T-helper 17 cell (primary cell): ENCODE results near the gene TUBA3E. TPM values are rescaled to one million over a fixed set of nuclear protein-coding genes. Genes with fewer than 3 reads are reported as not detected.

Experiments used
- total RNA-seq, 4 donors: library from RNA in 2 of 4; stranded (reverse) in 2 of 4; gene quantifications; one replicate each; pipeline ENCODE4 v1.2.3 and lab custom pipeline; 2022 to 2026

TUBA3E gene
- total RNA-seq, 2 donors from 2014 or later = not detected

Other genes starting within 250 kb of the TUBA3E start
- gene RAB6C, start 218.8 kb downstream of the TUBA3E start, total RNA-seq = not detected
- not detected for gene POTEF, start 69.2 kb downstream of the TUBA3E start, total RNA-seq
- gene CCDC74B, start 53.3 kb downstream of the TUBA3E start, total RNA-seq = under 1 TPM; 0.21 to 0.99 TPM
- gene SMPD4, start 16.8 kb downstream of the TUBA3E start, total RNA-seq = 10 to 100 TPM; 67.6 to 83.3 TPM
- 100 to 1,000 TPM; 193 to 211 TPM for gene MZT2B, start 16.2 kb downstream of the TUBA3E start, total RNA-seq
- 10 to 100 TPM; 59.3 to 65.6 TPM for gene IMP4, start 144.5 kb upstream of the TUBA3E start, total RNA-seq
- 100 to 1,000 TPM in 1 of 2 donors, 10 to 100 TPM in 1; 53.2 to 102 TPM for gene PTPN18, start 157.6 kb upstream of the TUBA3E start, total RNA-seq